IMR-90 (cell line): ENCODE data around the gene SULT1E1. TPM values are rescaled to one million over a fixed set of nuclear protein-coding genes. Genes with fewer than 3 reads are reported as not detected.

Experiments
- ATAC-seq: fragments of 200-7000 bp; cut with Tn5 transposase; 2 replicates; pipeline ENCODE4 v1.9.1; 2020; ENCODE audit warnings: low read depth, mild to moderate bottlenecking, moderate library complexity
- BruUV-seq: library from RNA; stranded (reverse); fragments of 400-500 nt; replicated peaks from 2 replicates; lab custom pipeline; 2021; lab: Mats Ljungman, UMichigan
- CTCF ChIA-PET: fragments of 300-600 bp; formaldehyde crosslinking; extraction: SDS; loops from one replicate; lab custom pipeline; 2021; ENCODE audit warnings: antibody characterized with exemption; lab: Yijun Ruan, JAX
- POLR2A ChIA-PET: fragments of 300-600 bp; sonication (Branson Sonifier 250); formaldehyde crosslinking; loops from one replicate; lab custom pipeline; 2022; ENCODE audit warnings: antibody characterized with exemption; ENCODE audit not compliant: unreplicated experiment; lab: Charles Lee
- DNase-seq: peaks from one replicate; pipeline ENCODE4 v3.0.0; 2013
- H2AFZ ChIP-seq: replicated peaks from 2 replicates; pipeline ENCODE3; 2013; ENCODE audit warnings: low read length, mild to moderate bottlenecking; ENCODE audit not compliant: poor library complexity
- H2AK5ac ChIP-seq: 2 replicates; pipeline ENCODE4 v1.6.1; 2013; ENCODE audit warnings: low read depth, low read length, inconsistent platforms
- H2AK9ac ChIP-seq: replicated peaks from 2 replicates; pipeline ENCODE3; 2013; ENCODE audit warnings: mild to moderate bottlenecking, low read depth, low read length, moderate library complexity; ENCODE audit not compliant: poor library complexity
- H2BK120ac ChIP-seq: 2 replicates; pipeline ENCODE4 v1.6.1; 2013; ENCODE audit warnings: low read depth, low read length, inconsistent platforms
- H2BK15ac ChIP-seq: 3 replicates; pipeline ENCODE4 v1.6.1; 2013; ENCODE audit warnings: low read depth, low read length, inconsistent platforms
- H2BK20ac ChIP-seq: 2 replicates; pipeline ENCODE4 v1.6.1; 2013; ENCODE audit warnings: low read depth, mild to moderate bottlenecking, inconsistent platforms, low read length, moderate library complexity
- H2BK5ac ChIP-seq: 2 replicates; pipeline ENCODE4 v1.6.1; 2013; ENCODE audit warnings: mild to moderate bottlenecking, low read depth, low read length, inconsistent platforms; ENCODE audit not compliant: poor library complexity, severe bottlenecking
- H3K14ac ChIP-seq: replicated peaks from 2 replicates; pipeline ENCODE4 v1.6.1; 2013; ENCODE audit warnings: low read depth, low read length, inconsistent platforms
- H3K18ac ChIP-seq: 2 replicates; pipeline ENCODE4 v1.6.1; 2013; ENCODE audit warnings: low read depth, low read length, control low read depth
- H3K23ac ChIP-seq: 2 replicates; pipeline ENCODE4 v1.6.1; 2013; ENCODE audit warnings: low read depth, low read length, inconsistent platforms
- H3K27ac ChIP-seq: 2 replicates; pipeline ENCODE4 v1.5.1; 2013; ENCODE audit warnings: mild to moderate bottlenecking, control low read depth, low read length; ENCODE audit not compliant: insufficient read depth
- H3K27me3 ChIP-seq: 2 replicates; pipeline ENCODE4 v1.6.1; 2013; ENCODE audit warnings: low read length; ENCODE audit not compliant: control insufficient read depth, insufficient read depth
- H3K36me3 ChIP-seq: 2 replicates; pipeline ENCODE4 v1.6.1; 2013; ENCODE audit warnings: low read length, mixed read lengths; ENCODE audit not compliant: control insufficient read depth, insufficient read depth
- H3K4ac ChIP-seq: 2 replicates; pipeline ENCODE4 v1.6.1; 2013; ENCODE audit warnings: low read depth, low read length, inconsistent platforms
- H3K4me1 ChIP-seq: 2 replicates; pipeline ENCODE4 v1.6.1; 2013; ENCODE audit warnings: low read length, mixed read lengths; ENCODE audit not compliant: control insufficient read depth, insufficient read depth
- H3K4me2 ChIP-seq: 2 replicates; pipeline ENCODE4 v1.6.1; 2013; ENCODE audit warnings: low read depth, mild to moderate bottlenecking, control low read depth, low read length, moderate library complexity
- H3K4me3 ChIP-seq: 2 replicates; pipeline ENCODE4 v1.5.1; 2013; ENCODE audit warnings: low read depth, mild to moderate bottlenecking, control low read depth, low read length, moderate library complexity; ENCODE audit not compliant: insufficient read depth
- H3K56ac ChIP-seq: 2 replicates; pipeline ENCODE4 v1.6.1; 2013; ENCODE audit warnings: low read length, inconsistent platforms; ENCODE audit not compliant: insufficient read depth; ENCODE audit errors: extremely low read depth
- H3K79me1 ChIP-seq, 2 experiments: 2 replicates each; pipeline ENCODE4 v1.6.1; 2013; ENCODE audit warnings: low read length in 2 of 2, inconsistent platforms in 1 of 2, low read depth in 1 of 2
- H3K9ac ChIP-seq: 2 replicates; pipeline ENCODE4 v1.6.1; 2013; ENCODE audit warnings: low read depth, low read length, control low read depth
- H3K9me1 ChIP-seq: 2 replicates; pipeline ENCODE4 v1.6.1; 2013; ENCODE audit warnings: low read length, inconsistent platforms; ENCODE audit not compliant: insufficient read depth
- H3K9me3 ChIP-seq: 2 replicates; pipeline ENCODE4 v1.6.1; 2013; ENCODE audit warnings: low read length; ENCODE audit not compliant: control insufficient read depth, insufficient read depth
- H4K20me1 ChIP-seq: 2 replicates; pipeline ENCODE4 v1.6.1; 2013; ENCODE audit warnings: low read length, inconsistent platforms; ENCODE audit not compliant: insufficient read depth
- H4K5ac ChIP-seq: 2 replicates; pipeline ENCODE4 v1.6.1; 2013; ENCODE audit warnings: mild to moderate bottlenecking, low read depth, low read length, control low read depth
- H4K8ac ChIP-seq, 2 experiments: 2 replicates each; pipeline ENCODE4 v1.6.1; 2013; ENCODE audit warnings: low read depth in 2 of 2, low read length in 2 of 2, control low read depth in 1 of 2, inconsistent platforms in 1 of 2
- H4K91ac ChIP-seq: 2 replicates; pipeline ENCODE4 v1.6.1; 2013; ENCODE audit warnings: low read depth, low read length, inconsistent platforms; ENCODE audit not compliant: insufficient read depth
- BHLHE40 ChIP-seq: fragments of 150-350 bp; IDR thresholded peaks from 2 replicates; pipeline ENCODE4 v1.6.1; 2016; ENCODE audit warnings: mild to moderate bottlenecking, low read depth, low read length
- CEBPB ChIP-seq: IDR thresholded peaks from 2 replicates; pipeline ENCODE4 v1.6.1; 2012; ENCODE audit warnings: low read depth, low read length, improper control_type of control experiment
- CHD1 ChIP-seq: IDR thresholded peaks from 2 replicates; pipeline ENCODE4 v1.6.1; 2012; ENCODE audit warnings: low read depth, low read length, improper control_type of control experiment
- CTCF ChIP-seq: conservative IDR thresholded peaks from 2 replicates; pipeline ENCODE4 v1.5.1; 2012; ENCODE audit warnings: mild to moderate bottlenecking, low read depth, low read length, improper control_type of control experiment
- FOS ChIP-seq: fragments of 150-350 bp; IDR thresholded peaks from 2 replicates; pipeline ENCODE4 v1.6.1; 2016; ENCODE audit warnings: low read depth, low read length
- MAFK ChIP-seq: IDR thresholded peaks from 2 replicates; pipeline ENCODE4 v1.6.1; 2012; ENCODE audit warnings: low read depth, low read length, improper control_type of control experiment
- MAZ ChIP-seq: IDR thresholded peaks from 2 replicates; pipeline ENCODE4 v1.6.1; 2012; ENCODE audit warnings: low read depth, mild to moderate bottlenecking, low read length, improper control_type of control experiment, moderate library complexity, borderline replicate concordance
- MXI1 ChIP-seq: IDR thresholded peaks from 2 replicates; pipeline ENCODE4 v1.6.1; 2012; ENCODE audit warnings: low read depth, mild to moderate bottlenecking, low read length, moderate library complexity, borderline replicate concordance
- NFE2L2 ChIP-seq: fragments of 150-350 bp; IDR thresholded peaks from 2 replicates; pipeline ENCODE4 v1.6.1; 2016; ENCODE audit warnings: low read depth, mild to moderate bottlenecking, low read length
- POLR2A ChIP-seq: IDR thresholded peaks from 2 replicates; pipeline ENCODE4 v1.6.1; 2012; ENCODE audit warnings: mild to moderate bottlenecking, low read depth, low read length
- RAD21 ChIP-seq: IDR thresholded peaks from 2 replicates; pipeline ENCODE4 v1.6.1; 2012; ENCODE audit warnings: low read length, improper control_type of control experiment
- RCOR1 ChIP-seq: IDR thresholded peaks from 2 replicates; pipeline ENCODE4 v1.6.1; 2012; ENCODE audit warnings: mild to moderate bottlenecking, low read length, improper control_type of control experiment; ENCODE audit not compliant: insufficient replicate concordance
- SMC3 ChIP-seq: fragments of 150-350 bp; IDR thresholded peaks from 2 replicates; pipeline ENCODE4 v1.6.1; 2016; ENCODE audit warnings: low read depth, mild to moderate bottlenecking, antibody characterized with exemption, low read length, moderate library complexity
- dilution Hi-C: fragments of 300-500 bp; cut with HindIII; formaldehyde crosslinking; loops from one replicate; pipeline ENCODE4 v1.14.3; 2018; ENCODE audit warnings: low sequenced_read_pairs; ENCODE audit not compliant: unreplicated experiment
- in situ Hi-C: fragments of 300-500 bp; cut with MboI; formaldehyde crosslinking; loops from 3 replicates; pipeline ENCODE4 v1.14.3; 2019; ENCODE audit warnings: low sequenced_read_pairs, inconsistent platforms, mixed read lengths
- intact Hi-C: fragments of 100-400 bp; cut with micrococcal nuclease; formaldehyde crosslinking; loops from 2 replicates; pipeline ENCODE4 v1.10.0; 2022
- polyA plus RNA-seq, 3 experiments: library from polyadenylated mRNA; depleted of rRNA; stranded (reverse); fragments of >200 nt; gene quantifications; 2 replicates each; pipeline ENCODE4 v1.2.3, GENCODE V29; 2012; ENCODE audit warnings: low replicate concordance in 1 of 3
- total RNA-seq: library from RNA; depleted of rRNA; stranded (reverse); fragments of >200 nt; gene quantifications from 2 replicates; pipeline ENCODE4 v1.2.3, GENCODE V29; 2012
- TF ChIP-seq, protein P1 (sequence below): fragments of 150-350 bp; IDR thresholded peaks from 2 replicates; pipeline ENCODE4 v1.6.1; 2016; ENCODE audit warnings: low read depth, mild to moderate bottlenecking, low read length, moderate library complexity, borderline replicate concordance

The SULT1E1 gene
- total and polyA plus RNA-seq, 2 of the 4 experiments (the other 2 are of a cell fraction), result not detected

DNA sequence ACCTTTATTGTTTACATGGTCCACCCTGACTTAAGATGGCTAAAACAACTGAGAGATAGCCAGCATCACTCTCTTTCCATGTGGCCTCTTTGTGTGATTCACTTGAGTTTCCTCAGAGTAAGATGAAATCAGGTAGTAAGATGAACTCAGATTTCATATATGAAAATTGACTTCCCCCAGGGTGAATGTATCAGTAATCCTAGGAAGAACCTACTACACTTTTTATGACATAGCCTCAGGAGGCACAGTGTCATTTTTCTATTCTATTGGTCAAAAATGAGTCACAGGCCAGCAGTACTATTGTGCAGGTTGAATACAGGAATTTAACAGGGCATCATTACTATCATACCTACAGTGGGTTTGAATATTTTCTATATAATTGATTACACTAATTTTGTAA is 14.6 kb upstream of the SULT1E1 start:
- no peak overlapping the region for H3K4me3 ChIP-seq
- H3K4me2 ChIP-seq, result no peak overlapping the region
- H2BK20ac ChIP-seq, result no peak overlapping the region
- H3K27ac ChIP-seq, result no peak overlapping the region
- dilution Hi-C loops, result no loop called here
- H4K91ac ChIP-seq, result no peak overlapping the region
- CTCF ChIA-PET, result no interaction called here
- H2BK15ac ChIP-seq, result no peak overlapping the region
- in situ Hi-C loops, result no loop called here
- H3K18ac ChIP-seq, result no peak overlapping the region
- no peak overlapping the region for H3K9ac ChIP-seq
- no peak overlapping the region for H2AK5ac ChIP-seq
- no peaks in the 10 kb centered on the region for H3K9me3 ChIP-seq
- no peak overlapping the region for H3K23ac ChIP-seq
- H4K20me1 ChIP-seq, result no peaks in the 10 kb centered on the region
- no peak overlapping the region for H2BK5ac ChIP-seq
- H4K8ac ChIP-seq, result no peak overlapping the region
- no peaks in the 10 kb centered on the region for H3K4me1 ChIP-seq
- no peak for ATAC-seq
- no peak overlapping the region for H3K4ac ChIP-seq
- POLR2A ChIA-PET, result no interaction called here
- H3K14ac ChIP-seq, result no peak overlapping the region
- TF ChIP-seq POLR2A (no peak), BHLHE40 (no peak), NFE2L2 (no peak), SMC3 (no peak), MXI1 (no peak), RAD21 (no peak), CEBPB (no peak), MAFK (no peak), CTCF (no peak), FOS (no peak), CHD1 (no peak), RCOR1 (no peak), MAZ (no peak)
- TF ChIP-seq, protein P1, sequence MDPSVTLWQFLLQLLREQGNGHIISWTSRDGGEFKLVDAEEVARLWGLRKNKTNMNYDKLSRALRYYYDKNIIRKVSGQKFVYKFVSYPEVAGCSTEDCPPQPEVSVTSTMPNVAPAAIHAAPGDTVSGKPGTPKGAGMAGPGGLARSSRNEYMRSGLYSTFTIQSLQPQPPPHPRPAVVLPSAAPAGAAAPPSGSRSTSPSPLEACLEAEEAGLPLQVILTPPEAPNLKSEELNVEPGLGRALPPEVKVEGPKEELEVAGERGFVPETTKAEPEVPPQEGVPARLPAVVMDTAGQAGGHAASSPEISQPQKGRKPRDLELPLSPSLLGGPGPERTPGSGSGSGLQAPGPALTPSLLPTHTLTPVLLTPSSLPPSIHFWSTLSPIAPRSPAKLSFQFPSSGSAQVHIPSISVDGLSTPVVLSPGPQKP, result no peak
- H3K36me3 ChIP-seq, result no peaks in the 10 kb centered on the region
- H3K79me1 ChIP-seq, result no peaks in the 10 kb centered on the region
- H2BK120ac ChIP-seq, result no peak overlapping the region
- no peak overlapping the region for H3K56ac ChIP-seq
- H3K27me3 ChIP-seq, result no peaks in the 10 kb centered on the region
- H2AK9ac ChIP-seq, result no peak overlapping the region
- BruUV-seq, result no TSS peak
- no peak for DNase-seq
- no peak overlapping the region for H2AFZ ChIP-seq
- intact Hi-C loops, result no loop called here
- H4K5ac ChIP-seq, result no peak overlapping the region
- no peaks in the 10 kb centered on the region for H3K9me1 ChIP-seq
